Measurements from ENCODE around the gene MFNG. TPM values are rescaled to one million over a fixed set of nuclear protein-coding genes. Genes with fewer than 3 reads are reported as not detected.

MFNG gene
- total RNA-seq, 1 experiment from 2014 or later, result 7.1 TPM

DNA sequence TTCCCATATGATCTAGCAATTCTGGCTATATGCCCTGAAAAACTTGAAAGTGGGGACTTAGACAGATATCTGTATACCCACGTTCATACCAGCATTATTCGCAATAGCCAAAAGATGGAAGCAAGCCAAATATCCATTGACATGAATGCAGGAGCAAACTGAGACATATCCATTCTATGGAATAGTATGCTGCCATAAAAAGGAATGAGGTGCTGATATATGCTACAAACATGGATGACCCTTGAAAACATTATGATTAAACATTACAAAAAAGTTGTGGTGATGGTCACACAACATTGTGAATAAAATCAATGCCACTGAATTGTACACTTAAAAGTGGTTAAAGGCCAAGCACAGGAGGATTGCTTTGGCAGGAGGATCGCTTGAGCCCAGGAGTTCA is 25.5 kb downstream of the MFNG start:
- DNase-seq (ENCODE audit: low read depth, low spot score) (no peak), ATAC-seq (no peak)
- Histone ChIP-seq H3K27me3 (ENCODE audit: control insufficient read depth, insufficient read depth, low read length) (no peaks in the 10 kb centered on the region), H3K36me3 (ENCODE audit: control insufficient read depth, insufficient read depth, low read length) (no peaks in the 10 kb centered on the region), H3K4me1 (ENCODE audit: control insufficient read depth, insufficient read depth, low read length) (peaks cover 9% of the 10 kb centered on the region), H3K27ac (ENCODE audit: low read length) (no peak overlapping the region), H3K9me3 (ENCODE audit: control insufficient read depth, insufficient read depth, low read depth, low read length) (no peaks in the 10 kb centered on the region), H3K4me3 (ENCODE audit: low read depth in 2 of 2, low read length in 2 of 2) (no peak overlapping the region)
- intact Hi-C loops (cut with micrococcal nuclease; ENCODE audit: unreplicated experiment), result no loop called here
- no TSS peak for BruUV-seq (replicated peaks)
- in situ Hi-C loops (cut with HindIII; ENCODE audit: low pct_unique_long_range_greater_than_20kb, low sequenced_read_pairs), result no loop called here
- ChIA-PET CTCF (no interaction called here), POLR2A (no interaction called here)
- TF ChIP-seq, protein P1, sequence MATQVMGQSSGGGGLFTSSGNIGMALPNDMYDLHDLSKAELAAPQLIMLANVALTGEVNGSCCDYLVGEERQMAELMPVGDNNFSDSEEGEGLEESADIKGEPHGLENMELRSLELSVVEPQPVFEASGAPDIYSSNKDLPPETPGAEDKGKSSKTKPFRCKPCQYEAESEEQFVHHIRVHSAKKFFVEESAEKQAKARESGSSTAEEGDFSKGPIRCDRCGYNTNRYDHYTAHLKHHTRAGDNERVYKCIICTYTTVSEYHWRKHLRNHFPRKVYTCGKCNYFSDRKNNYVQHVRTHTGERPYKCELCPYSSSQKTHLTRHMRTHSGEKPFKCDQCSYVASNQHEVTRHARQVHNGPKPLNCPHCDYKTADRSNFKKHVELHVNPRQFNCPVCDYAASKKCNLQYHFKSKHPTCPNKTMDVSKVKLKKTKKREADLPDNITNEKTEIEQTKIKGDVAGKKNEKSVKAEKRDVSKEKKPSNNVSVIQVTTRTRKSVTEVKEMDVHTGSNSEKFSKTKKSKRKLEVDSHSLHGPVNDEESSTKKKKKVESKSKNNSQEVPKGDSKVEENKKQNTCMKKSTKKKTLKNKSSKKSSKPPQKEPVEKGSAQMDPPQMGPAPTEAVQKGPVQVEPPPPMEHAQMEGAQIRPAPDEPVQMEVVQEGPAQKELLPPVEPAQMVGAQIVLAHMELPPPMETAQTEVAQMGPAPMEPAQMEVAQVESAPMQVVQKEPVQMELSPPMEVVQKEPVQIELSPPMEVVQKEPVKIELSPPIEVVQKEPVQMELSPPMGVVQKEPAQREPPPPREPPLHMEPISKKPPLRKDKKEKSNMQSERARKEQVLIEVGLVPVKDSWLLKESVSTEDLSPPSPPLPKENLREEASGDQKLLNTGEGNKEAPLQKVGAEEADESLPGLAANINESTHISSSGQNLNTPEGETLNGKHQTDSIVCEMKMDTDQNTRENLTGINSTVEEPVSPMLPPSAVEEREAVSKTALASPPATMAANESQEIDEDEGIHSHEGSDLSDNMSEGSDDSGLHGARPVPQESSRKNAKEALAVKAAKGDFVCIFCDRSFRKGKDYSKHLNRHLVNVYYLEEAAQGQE (IDR thresholded peaks at IDR 0.05; ENCODE audit: insufficient read depth in 1 of 2, low read depth in 2 of 2, low read length in 1 of 2), result no peak
- TF ChIP-seq SIN3A (IDR thresholded peaks at IDR 0.05; ENCODE audit: borderline replicate concordance, insufficient read depth, low read depth, low read length) (no peak), TCF7L2 (IDR thresholded peaks at IDR 0.05; ENCODE audit: low read depth, low read length) (no peak), POLR2AphosphoS5 (IDR thresholded peaks at IDR 0.05; ENCODE audit: low read depth, low read length) (no peak)
- TF ChIP-seq, protein P2, sequence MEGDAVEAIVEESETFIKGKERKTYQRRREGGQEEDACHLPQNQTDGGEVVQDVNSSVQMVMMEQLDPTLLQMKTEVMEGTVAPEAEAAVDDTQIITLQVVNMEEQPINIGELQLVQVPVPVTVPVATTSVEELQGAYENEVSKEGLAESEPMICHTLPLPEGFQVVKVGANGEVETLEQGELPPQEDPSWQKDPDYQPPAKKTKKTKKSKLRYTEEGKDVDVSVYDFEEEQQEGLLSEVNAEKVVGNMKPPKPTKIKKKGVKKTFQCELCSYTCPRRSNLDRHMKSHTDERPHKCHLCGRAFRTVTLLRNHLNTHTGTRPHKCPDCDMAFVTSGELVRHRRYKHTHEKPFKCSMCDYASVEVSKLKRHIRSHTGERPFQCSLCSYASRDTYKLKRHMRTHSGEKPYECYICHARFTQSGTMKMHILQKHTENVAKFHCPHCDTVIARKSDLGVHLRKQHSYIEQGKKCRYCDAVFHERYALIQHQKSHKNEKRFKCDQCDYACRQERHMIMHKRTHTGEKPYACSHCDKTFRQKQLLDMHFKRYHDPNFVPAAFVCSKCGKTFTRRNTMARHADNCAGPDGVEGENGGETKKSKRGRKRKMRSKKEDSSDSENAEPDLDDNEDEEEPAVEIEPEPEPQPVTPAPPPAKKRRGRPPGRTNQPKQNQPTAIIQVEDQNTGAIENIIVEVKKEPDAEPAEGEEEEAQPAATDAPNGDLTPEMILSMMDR (IDR thresholded peaks at IDR 0.05), result no peak

GRCh38 chr22:37459206-37459605 is 27.0 kb downstream of the MFNG start:
- H3K27ac ChIP-seq (ENCODE audit: low read length), result no peak overlapping the region
- ATAC-seq, result no peak
- no peak for DNase-seq (ENCODE audit: low read depth, low spot score)
- no peaks in the 10 kb centered on the region for H3K27me3 ChIP-seq (ENCODE audit: control insufficient read depth, insufficient read depth, low read length)
- no peaks in the 10 kb centered on the region for H3K9me3 ChIP-seq (ENCODE audit: control insufficient read depth, insufficient read depth, low read depth, low read length)
- H3K4me3 ChIP-seq (ENCODE audit: low read depth in 2 of 2, low read length in 2 of 2), result no peak overlapping the region
- ChIA-PET POLR2A (no interaction called here), CTCF (interaction anchor here (0.5 to 1.4 kb wide), 2 partner anchors 200 to 420 kb away, joined by 4 to 8 read pairs; no protein-coding TSS in a partner anchor)
- in situ Hi-C loops (cut with HindIII; ENCODE audit: low pct_unique_long_range_greater_than_20kb, low sequenced_read_pairs) (no loop called here), intact Hi-C loops (cut with micrococcal nuclease; ENCODE audit: unreplicated experiment) (no loop called here)
- peaks cover 19% of the 10 kb centered on the region for H3K4me1 ChIP-seq (ENCODE audit: control insufficient read depth, insufficient read depth, low read length)
- no peaks in the 10 kb centered on the region for H3K36me3 ChIP-seq (ENCODE audit: control insufficient read depth, insufficient read depth, low read length)
- no TSS peak for BruUV-seq (replicated peaks)
- no peak for TF ChIP-seq SIN3A (IDR thresholded peaks at IDR 0.05; ENCODE audit: borderline replicate concordance, insufficient read depth, low read depth, low read length)
- TF ChIP-seq POLR2AphosphoS5 (IDR thresholded peaks at IDR 0.05; ENCODE audit: low read depth, low read length), result no peak
- TF ChIP-seq, protein P2 (IDR thresholded peaks at IDR 0.05), result no peak

All from Panc1 (cell line).